Liver (tissue), 3 donors: ENCODE measurements around the gene ZNF562.

ENCODE experiments used
- EGR1 ChIP-seq, 2 donors: IDR thresholded peaks; 2 replicates each; pipeline ENCODE4 v1.6.1; 2016 to 2018; ENCODE audit warnings: antibody characterized with exemption in 2 of 2, low read depth in 2 of 2
- NR2F2 ChIP-seq: IDR thresholded peaks from 2 replicates; pipeline ENCODE4 v1.6.1; 2016; ENCODE audit warnings: antibody characterized with exemption
- REST ChIP-seq: IDR thresholded peaks from 2 replicates; pipeline ENCODE4 v1.6.1; 2016; ENCODE audit warnings: antibody characterized with exemption, mild to moderate bottlenecking
- TAF1 ChIP-seq: conservative IDR thresholded peaks from 2 replicates; pipeline ENCODE4 v1.6.1; 2016; ENCODE audit warnings: antibody characterized with exemption, mild to moderate bottlenecking
- TF ChIP-seq, protein P1 (sequence below): fragments of 150-350 bp; IDR thresholded peaks from 2 replicates; pipeline ENCODE4 v1.5.1; 2017; ENCODE audit warnings: improper control_type of control experiment, low read depth, low read length; ENCODE audit not compliant: missing input control
- donor health status: healthy.
- donor health status: healthy.

DNA sequence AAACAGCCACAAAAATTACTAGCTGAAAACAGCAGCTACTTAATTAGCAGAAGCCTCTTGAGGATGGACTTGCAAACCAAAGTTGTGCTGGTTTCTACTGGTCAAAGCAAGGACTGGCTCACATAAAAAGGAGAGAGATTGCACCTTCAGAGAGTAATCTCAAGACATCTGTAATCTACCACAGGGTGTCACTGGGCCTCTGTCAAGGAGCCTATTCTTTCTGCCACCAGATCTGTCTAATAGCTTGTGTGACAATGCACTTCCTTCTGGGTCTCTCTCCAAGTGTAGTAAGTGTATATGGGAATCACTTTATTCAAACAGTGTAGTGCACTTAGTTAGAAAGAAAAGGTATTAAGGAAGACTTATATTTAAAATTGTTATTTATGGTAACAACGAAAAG lies 29.4 kb downstream of the ZNF562 start:
- TF ChIP-seq EGR1 (IDR thresholded peaks at IDR 0.05; ENCODE audit: low read depth in 2 of 2) (no peak), NR2F2 (no peak), REST (no peak), TAF1 (no peak)
- TF ChIP-seq, protein P1, sequence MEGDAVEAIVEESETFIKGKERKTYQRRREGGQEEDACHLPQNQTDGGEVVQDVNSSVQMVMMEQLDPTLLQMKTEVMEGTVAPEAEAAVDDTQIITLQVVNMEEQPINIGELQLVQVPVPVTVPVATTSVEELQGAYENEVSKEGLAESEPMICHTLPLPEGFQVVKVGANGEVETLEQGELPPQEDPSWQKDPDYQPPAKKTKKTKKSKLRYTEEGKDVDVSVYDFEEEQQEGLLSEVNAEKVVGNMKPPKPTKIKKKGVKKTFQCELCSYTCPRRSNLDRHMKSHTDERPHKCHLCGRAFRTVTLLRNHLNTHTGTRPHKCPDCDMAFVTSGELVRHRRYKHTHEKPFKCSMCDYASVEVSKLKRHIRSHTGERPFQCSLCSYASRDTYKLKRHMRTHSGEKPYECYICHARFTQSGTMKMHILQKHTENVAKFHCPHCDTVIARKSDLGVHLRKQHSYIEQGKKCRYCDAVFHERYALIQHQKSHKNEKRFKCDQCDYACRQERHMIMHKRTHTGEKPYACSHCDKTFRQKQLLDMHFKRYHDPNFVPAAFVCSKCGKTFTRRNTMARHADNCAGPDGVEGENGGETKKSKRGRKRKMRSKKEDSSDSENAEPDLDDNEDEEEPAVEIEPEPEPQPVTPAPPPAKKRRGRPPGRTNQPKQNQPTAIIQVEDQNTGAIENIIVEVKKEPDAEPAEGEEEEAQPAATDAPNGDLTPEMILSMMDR, result no peak
